RPMI8226 (cell line): ENCODE data around the gene COL4A2.

Experiments used
- DNase-seq: peaks from one replicate; pipeline ENCODE4 v3.0.0-alpha.2; 2015

Gene COL4A2

GRCh38 chr13:110405597-110406450, 98.7 kb downstream of the COL4A2 start:
- no peak for DNase-seq

- DNase-seq, result no peak
These were observed 99.9 kb downstream of the COL4A2 start for GRCh38 chr13:110407021-110407420.

GRCh38 chr13:110407531-110407930, 100.4 kb downstream of the COL4A2 start:
- DNase-seq, result no peak

GRCh38 chr13:110408286-110408685, 101.2 kb downstream of the COL4A2 start:
- no peak for DNase-seq

GRCh38 chr13:110409581-110409992, 102.5 kb downstream of the COL4A2 start:
- no peak for DNase-seq

GRCh38 chr13:110410000-110410399, 102.9 kb downstream of the COL4A2 start:
- DNase-seq, result no peak

- DNase-seq, result no peak
These were observed 104.0 kb downstream of the COL4A2 start for GRCh38 chr13:110410936-110411687.

- no peak for DNase-seq
These were observed 104.6 kb downstream of the COL4A2 start for GRCh38 chr13:110411688-110412059.

- peak; percentile 64 for DNase-seq
These were observed 105.2 kb downstream of the COL4A2 start for GRCh38 chr13:110412132-110412914.

GRCh38 chr13:110413016-110413675, 106.1 kb downstream of the COL4A2 start:
- no peak for DNase-seq

- no peak for DNase-seq
These were observed 106.6 kb downstream of the COL4A2 start for GRCh38 chr13:110413676-110414040.

GRCh38 chr13:110414283-110414682, 107.2 kb downstream of the COL4A2 start:
- no peak for DNase-seq

GRCh38 chr13:110414931-110415330, 107.8 kb downstream of the COL4A2 start:
- no peak for DNase-seq

- DNase-seq, result no peak
These were observed 108.6 kb downstream of the COL4A2 start for GRCh38 chr13:110415669-110416068.

- no peak for DNase-seq
These were observed 109.3 kb downstream of the COL4A2 start for GRCh38 chr13:110416131-110417025.

GRCh38 chr13:110418944-110419343, 111.9 kb downstream of the COL4A2 start:
- DNase-seq, result no peak

- DNase-seq, result no peak
These were observed 112.3 kb downstream of the COL4A2 start for GRCh38 chr13:110419381-110419791.

- DNase-seq, result no peak
These were observed 112.9 kb downstream of the COL4A2 start for GRCh38 chr13:110419946-110420345.

GRCh38 chr13:110420626-110421025, 113.5 kb downstream of the COL4A2 start:
- no peak for DNase-seq

GRCh38 chr13:110421061-110421460, 114.0 kb downstream of the COL4A2 start:
- DNase-seq, result no peak

- DNase-seq, result no peak
These were observed 114.8 kb downstream of the COL4A2 start for GRCh38 chr13:110421696-110422385.
